Prostate gland (tissue), 2 donors: ENCODE data around the gene TTC29.

Source experiments
- POLR2AphosphoS5 ChIP-seq: sonication (generic); formaldehyde crosslinking; IDR thresholded peaks from one replicate; pipeline ENCODE4 v1.6.1; 2017; ENCODE audit warnings: antibody characterized with exemption
- TF ChIP-seq, protein P1 (sequence below), 4 experiments: fragments of 200-600 bp in 2 of 4; fragments of 450-650 bp in 2 of 4; sonication (generic) in 2 of 4; IDR thresholded peaks; 1 replicate in 3 of 4; 2 replicates in 1 of 4; pipeline ENCODE4 v1.5.1; 2016 to 2019; ENCODE audit warnings: antibody characterized with exemption in 4 of 4, mild to moderate bottlenecking in 2 of 4, moderate library complexity in 2 of 4

DNA sequence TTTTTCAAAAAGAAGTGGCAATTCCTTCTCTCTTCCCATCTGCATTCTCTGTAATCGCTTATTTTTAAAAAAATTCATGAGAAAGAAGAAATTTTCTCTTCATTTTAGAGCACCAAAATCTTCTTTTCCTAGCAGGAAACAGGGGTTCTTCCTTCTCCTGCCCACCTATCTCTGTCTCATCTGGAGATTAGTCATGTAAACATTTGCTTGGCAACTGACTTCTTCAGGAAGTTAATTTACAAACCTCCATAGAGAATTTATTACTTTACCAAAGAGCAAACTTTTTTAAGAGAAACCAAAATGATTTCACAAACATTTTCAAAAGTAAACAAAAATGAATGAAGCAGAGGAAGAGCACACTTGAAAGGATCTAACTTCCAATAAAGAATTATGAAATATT, 13.5 kb downstream of the TTC29 start:
- TF ChIP-seq POLR2AphosphoS5: no peak
- TF ChIP-seq, protein P1, sequence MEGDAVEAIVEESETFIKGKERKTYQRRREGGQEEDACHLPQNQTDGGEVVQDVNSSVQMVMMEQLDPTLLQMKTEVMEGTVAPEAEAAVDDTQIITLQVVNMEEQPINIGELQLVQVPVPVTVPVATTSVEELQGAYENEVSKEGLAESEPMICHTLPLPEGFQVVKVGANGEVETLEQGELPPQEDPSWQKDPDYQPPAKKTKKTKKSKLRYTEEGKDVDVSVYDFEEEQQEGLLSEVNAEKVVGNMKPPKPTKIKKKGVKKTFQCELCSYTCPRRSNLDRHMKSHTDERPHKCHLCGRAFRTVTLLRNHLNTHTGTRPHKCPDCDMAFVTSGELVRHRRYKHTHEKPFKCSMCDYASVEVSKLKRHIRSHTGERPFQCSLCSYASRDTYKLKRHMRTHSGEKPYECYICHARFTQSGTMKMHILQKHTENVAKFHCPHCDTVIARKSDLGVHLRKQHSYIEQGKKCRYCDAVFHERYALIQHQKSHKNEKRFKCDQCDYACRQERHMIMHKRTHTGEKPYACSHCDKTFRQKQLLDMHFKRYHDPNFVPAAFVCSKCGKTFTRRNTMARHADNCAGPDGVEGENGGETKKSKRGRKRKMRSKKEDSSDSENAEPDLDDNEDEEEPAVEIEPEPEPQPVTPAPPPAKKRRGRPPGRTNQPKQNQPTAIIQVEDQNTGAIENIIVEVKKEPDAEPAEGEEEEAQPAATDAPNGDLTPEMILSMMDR (IDR thresholded peaks at IDR 0.05): no peak
